ENCODE measurements around the gene GLS2.
A peak's percentile ranks its signal among the peaks of the same experiment; 100 is the strongest.
"Not testable (repeated sequence)": the region's sequence is repeated elsewhere in the genome, so short reads cannot be mapped to it uniquely, and the experiment has no call there.

GLS2 gene

GRCh38 chr12:56448860-56449621, 38.9 kb downstream of the GLS2 start, which contains the start of gene TIMELESS:
TIMELESS (minus strand) TSS chr12:56449426; CDS start chr12:56434170, 15,256 bp downstream.
- peak; percentile 76 to 84 for DNase-seq (ENCODE audit: low read depth in 2 of 2)

GRCh38 chr12:56443208-56443607, 44.8 kb downstream of the GLS2 start:
- not testable (repeated sequence) for DNase-seq (ENCODE audit: low read depth in 2 of 2)

- DNase-seq (ENCODE audit: low read depth in 2 of 2) = no peak
Measured at GRCh38 chr12:56437430-56438176, 50.4 kb downstream of the GLS2 start.

- no peak for DNase-seq (ENCODE audit: low read depth in 2 of 2)
Measured at GRCh38 chr12:56434828-56435227, 53.1 kb downstream of the GLS2 start.

- no peak for DNase-seq (ENCODE audit: low read depth in 2 of 2)
Measured at GRCh38 chr12:56431850-56432249, 56.1 kb downstream of the GLS2 start.

- no peak for DNase-seq (ENCODE audit: low read depth in 2 of 2)
Measured at GRCh38 chr12:56431288-56431687, 56.7 kb downstream of the GLS2 start.

- no peak for DNase-seq (ENCODE audit: low read depth in 2 of 2)
Measured at GRCh38 chr12:56425940-56426438, 62.0 kb downstream of the GLS2 start.

GRCh38 chr12:56425193-56425592, 62.8 kb downstream of the GLS2 start:
- DNase-seq (ENCODE audit: low read depth in 2 of 2) = no peak

Data from stimulated activated CD4-positive, alpha-beta T cell treated with anti-CD3 and anti-CD28 coated beads, Interleukin-4, amount 100 ng/mL, for 48 hours (primary cell).